C4-2B (cell line): Measurements from ENCODE around the gene TMEM131L.

Experiments used
- CTCF ChIP-seq: fragments of 450-650 bp; conservative IDR thresholded peaks from 2 replicates; pipeline ENCODE4 v1.5.1; 2017; ENCODE audit warnings: mild to moderate bottlenecking
- ZFX ChIP-seq: fragments of 450-650 bp; IDR thresholded peaks from 2 replicates; pipeline ENCODE4 v1.6.1; 2017

DNA sequence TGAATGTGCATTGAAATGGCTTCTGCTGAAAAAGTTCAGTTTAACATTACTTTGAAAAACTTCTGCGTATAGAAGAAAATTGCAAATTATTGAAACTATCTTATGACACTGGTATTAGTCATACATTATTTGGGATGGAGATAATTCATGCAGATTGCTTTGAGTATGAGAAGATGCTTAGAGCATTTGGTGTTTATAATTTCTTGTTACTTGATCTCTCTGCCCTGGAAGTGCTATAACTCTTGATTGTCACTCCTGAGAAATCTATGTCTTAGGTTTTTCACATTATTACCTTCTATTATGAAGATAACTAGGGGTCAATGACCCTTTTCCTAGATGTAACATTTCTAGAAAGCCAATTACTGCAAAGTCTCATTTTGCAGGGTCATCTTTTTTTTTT lies 36.4 kb downstream of the TMEM131L start:
- TF ChIP-seq CTCF: no peak
- no peak for TF ChIP-seq ZFX
